ENCODE results near the gene CAPN15. TPM values are rescaled to one million over a fixed set of nuclear protein-coding genes. Genes with fewer than 3 reads are reported as not detected.
A peak's percentile ranks its signal among the peaks of the same experiment; 100 is the strongest.
"Not testable (repeated sequence)": the region's sequence is repeated elsewhere in the genome, so short reads cannot be mapped to it uniquely, and the experiment has no call there.

The CAPN15 gene
- total RNA-seq, 1 donor from 2014 or later, result 81.8 TPM

DNA sequence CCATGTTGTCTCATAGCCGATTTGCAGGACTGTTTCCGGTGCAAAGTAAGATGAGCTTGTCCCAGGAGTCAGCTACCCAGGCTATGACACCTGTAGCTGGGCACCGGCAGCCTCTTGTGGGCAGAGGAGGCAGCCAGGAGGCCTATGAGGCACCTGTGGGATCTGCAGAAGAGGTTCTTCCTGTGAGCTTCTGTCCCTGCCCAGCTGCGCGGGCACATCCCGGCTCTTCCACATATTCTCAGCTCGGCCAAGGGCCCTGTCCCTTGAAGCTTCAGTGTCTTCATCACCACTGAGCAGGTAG, 21.3 kb upstream of the CAPN15 start:
- DNase-seq (ENCODE audit: low read depth), result no peak

- not testable (repeated sequence) for DNase-seq (ENCODE audit: low read depth)
Measured at GRCh38 chr16:507527-507926, 20.0 kb upstream of the CAPN15 start.

GRCh38 chr16:507996-508395, 19.5 kb upstream of the CAPN15 start:
- DNase-seq (ENCODE audit: low read depth), result no peak

GRCh38 chr16:508884-509736, 18.4 kb upstream of the CAPN15 start:
- DNase-seq (ENCODE audit: low read depth), result peak; percentile 37

- DNase-seq (ENCODE audit: low read depth), result no peak
Measured at GRCh38 chr16:510066-510825, 17.3 kb upstream of the CAPN15 start.

DNA sequence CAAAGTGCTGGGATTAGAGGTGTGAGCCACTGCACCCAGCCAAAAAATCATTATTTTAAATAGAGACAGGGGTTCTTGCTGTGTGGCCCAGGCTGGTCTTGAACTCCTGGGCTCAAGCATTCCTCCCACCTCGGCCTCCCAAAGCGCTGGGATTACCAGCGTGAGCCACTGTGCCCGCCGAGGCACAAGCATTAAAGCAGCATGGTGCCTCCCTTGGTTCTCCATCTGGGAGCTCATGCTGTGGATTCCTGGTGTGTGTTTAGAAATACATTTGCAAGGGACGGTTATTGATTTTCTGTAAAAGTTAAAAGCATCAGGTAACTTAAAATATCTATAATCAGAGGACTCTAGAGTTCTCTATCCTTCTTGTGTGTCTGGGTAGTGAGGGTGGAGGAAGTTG, 14.7 kb upstream of the CAPN15 start:
- no peak for DNase-seq (ENCODE audit: low read depth)

- DNase-seq (ENCODE audit: low read depth), result no peak
Measured at GRCh38 chr16:513950-514349, 13.6 kb upstream of the CAPN15 start.

GRCh38 chr16:515175-515938, 12.2 kb upstream of the CAPN15 start:
- DNase-seq (ENCODE audit: low read depth), result no peak

GRCh38 chr16:515939-516226, 11.6 kb upstream of the CAPN15 start:
- no peak for DNase-seq (ENCODE audit: low read depth)

- DNase-seq (ENCODE audit: low read depth), result no peak
Measured at GRCh38 chr16:516301-516700, 11.2 kb upstream of the CAPN15 start.

- DNase-seq (ENCODE audit: low read depth), result no peak
Measured at GRCh38 chr16:518858-519257, 8.7 kb upstream of the CAPN15 start.

DNA sequence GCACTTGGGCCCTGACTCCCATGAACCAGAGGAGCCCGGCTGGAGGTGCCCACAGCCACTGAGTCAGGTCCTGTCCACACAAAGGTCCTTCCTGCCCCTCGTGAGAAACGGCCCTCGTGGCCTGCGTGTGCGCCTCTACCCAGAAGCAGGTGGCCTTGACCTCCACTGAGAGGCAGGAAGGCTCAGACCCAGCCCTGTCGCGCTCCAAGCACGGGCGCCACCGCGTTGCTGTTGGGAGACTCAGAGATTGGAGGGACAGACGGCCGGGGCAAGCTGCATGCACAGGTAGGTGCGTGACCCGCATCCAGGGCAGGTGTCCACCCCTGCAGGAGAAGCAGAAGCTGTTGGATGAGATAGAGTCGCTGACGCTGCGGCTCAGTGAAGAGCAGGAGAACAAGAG, 8.1 kb upstream of the CAPN15 start:
- no peak for DNase-seq (ENCODE audit: low read depth)

DNA sequence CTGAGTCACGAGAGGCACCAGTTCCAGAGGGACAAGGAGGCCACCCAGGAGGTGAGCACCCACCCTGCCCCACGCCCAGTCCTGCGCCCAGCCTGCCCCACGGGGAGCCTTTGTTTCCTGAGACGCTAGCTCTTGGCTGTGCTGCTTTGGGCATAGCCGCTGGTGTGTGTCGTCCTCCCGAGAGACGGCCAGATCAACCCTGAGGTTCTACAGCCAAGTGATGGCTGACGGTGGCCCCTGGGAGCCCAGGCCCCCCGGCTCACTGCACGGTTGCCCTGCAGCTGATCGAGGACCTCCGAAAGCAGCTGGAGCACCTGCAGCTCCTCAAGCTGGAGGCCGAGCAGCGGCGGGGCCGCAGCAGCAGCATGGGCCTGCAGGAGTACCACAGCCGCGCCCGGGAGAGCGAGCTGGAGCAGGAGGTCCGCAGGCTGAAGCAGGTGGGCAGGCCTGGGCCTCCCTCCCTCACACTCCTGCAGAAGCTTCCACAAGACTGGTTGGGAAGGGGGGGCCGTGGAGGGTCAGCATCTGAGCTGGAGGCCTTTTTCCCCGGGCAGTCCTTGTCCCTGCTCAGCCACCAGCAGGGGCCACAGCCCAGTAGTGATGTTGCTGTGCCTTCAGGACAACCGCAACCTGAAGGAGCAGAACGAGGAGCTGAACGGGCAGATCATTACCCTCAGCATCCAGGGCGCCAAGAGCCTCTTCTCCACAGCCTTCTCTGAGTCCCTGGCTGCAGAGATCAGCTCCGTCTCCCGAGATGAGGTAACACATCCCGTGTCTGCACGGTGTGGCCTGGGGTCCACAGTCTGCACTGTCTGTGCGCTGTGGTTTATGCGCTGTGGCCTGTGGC, 7.4 kb upstream of the CAPN15 start:
- DNase-seq (ENCODE audit: low read depth), result no peak

GRCh38 chr16:520847-521246, 6.7 kb upstream of the CAPN15 start:
- no peak for DNase-seq (ENCODE audit: low read depth)

DNA sequence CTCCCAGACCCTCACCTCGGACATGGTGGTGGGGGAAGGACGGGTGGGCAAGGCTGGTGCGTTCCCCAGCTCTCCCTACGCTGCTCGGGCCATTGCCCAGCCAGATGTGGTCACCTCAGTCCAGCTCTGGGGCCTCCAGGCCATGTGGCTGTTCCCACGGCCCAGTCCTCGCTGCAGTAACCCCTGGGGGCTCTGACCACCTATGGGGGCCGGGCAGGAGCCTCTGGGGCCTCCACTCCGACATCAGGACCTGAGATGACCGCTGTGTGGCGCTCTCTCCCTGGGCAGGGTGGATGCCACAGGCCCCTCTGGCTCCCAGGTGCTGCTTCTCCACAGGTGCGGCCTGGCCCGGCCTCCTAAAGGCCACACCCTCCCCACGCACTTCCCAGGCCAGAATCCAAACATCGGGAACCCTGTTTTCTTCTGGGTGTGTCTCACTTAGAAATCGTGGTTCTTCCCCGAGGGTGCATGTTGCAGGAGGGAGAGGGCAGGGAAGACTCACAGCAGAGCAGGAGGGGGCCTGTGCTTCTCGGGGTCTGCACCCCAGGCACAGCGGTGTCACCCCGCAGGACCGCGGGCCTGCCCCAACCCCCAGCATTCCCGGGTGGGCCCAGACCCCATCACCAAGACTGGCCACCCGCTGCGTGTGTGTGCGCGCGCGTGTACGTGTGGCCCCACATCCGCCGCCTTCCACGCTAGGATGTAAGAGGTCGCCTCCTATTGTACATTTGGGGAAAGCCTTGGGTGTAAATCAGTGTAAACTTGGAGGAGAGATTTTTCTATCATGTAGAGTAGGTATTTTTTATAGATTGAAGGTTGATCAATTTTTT, 5.9 kb upstream of the CAPN15 start:
- no peak for DNase-seq (ENCODE audit: low read depth)

DNA sequence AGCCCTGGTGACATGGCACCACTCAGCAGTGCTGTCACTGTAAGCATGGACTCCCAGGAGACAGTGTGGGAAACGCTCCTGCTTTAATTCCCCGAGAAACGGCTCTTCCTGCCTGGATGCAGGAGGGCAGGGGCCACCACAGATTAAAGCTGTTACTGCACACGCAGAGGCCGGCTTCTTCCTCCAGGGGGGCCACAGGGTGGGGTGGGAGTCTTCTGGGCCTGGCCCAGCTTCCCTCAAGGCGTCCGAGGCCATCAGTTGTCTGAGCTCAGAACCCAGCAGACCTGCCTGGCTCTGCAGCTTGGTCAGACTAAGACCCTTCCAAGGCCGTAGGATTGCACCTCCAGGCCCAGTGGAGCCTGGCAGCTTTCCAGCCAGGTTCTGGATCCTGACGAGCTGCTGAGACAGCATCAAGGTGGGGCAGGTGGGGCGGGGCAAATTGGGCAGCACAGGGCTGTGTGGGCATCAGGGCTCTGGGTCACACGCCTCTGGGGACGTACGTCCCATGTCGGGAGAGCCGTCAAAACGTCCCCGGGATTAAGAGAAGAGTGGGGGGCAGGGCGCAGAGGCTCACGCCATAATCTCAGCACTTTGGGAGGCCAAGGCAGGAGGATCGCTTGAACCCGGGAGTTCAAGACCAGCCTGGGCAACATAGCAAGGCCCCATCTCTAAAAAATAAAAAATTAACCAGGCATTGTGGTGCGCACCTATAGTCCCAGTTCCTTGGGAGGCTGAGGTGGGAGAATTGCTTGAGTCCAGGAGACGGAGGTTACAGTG, 5.0 kb upstream of the CAPN15 start:
- DNase-seq (ENCODE audit: low read depth), result no peak

DNA sequence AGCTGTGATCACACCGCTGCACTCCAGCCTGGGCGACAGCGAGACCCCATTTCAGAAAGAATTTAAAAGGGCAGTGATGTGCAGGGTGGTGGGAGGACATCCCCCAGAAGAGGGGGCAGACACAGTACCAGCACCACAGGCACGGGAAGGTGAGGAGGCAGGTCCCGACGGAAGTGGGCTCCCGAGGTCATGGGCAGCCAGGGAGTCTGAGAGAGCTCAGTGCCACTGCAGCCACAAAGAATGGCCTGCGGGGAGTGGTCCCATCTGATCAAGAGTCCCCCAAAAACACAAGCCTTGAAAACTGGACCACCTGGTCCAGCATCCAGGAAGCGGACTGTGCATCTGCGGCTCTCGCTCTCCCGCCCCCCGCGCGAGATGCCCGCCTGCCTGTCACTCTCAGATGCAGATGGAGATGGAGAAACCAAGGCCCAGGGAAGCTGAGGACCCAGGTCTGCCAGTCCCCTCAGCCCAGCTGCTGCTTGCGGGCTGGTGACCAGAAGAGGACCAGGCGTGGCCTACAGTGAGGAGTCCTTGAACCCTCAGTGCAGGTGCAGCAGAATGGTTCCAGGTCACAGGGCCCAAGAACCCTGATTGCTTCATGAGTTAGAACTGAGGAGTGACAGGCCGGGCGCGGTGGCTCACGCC, 4.3 kb upstream of the CAPN15 start:
- no peak for DNase-seq (ENCODE audit: low read depth)

- peak; percentile 63 for DNase-seq (ENCODE audit: low read depth)
Measured at GRCh38 chr16:524274-525040, 3.1 kb upstream of the CAPN15 start.

Measured in myocyte (in vitro differentiated cells).